Neural cell (in vitro differentiated cells): Measurements from ENCODE around the gene KIF2A. TPM values are rescaled to one million over a fixed set of nuclear protein-coding genes. Genes with fewer than 3 reads are reported as not detected.

Experiments used
- H2AFZ ChIP-seq: fragments of 200-600, 300-800 bp; sonication (generic), shearing (Covaris generic); 2 replicates; pipeline ENCODE4 v1.6.0; 2014; ENCODE audit warnings: low read depth, mild to moderate bottlenecking, antibody characterized with exemption, low read length, moderate library complexity
- H3F3A ChIP-seq: fragments of 200-600 bp; shearing (Covaris generic); 2 replicates; pipeline ENCODE4 v1.6.1; 2016; ENCODE audit warnings: mild to moderate bottlenecking, moderate library complexity, mixed read lengths, antibody characterized with exemption, low read length; ENCODE audit not compliant: insufficient read depth, poor library complexity, severe bottlenecking
- H3K27ac ChIP-seq: fragments of 200-600, 300-800 bp; sonication (generic), shearing (Covaris generic); 2 replicates; pipeline ENCODE4 v1.5.1; 2014; ENCODE audit warnings: mild to moderate bottlenecking, low read length, moderate library complexity
- H3K27me3 ChIP-seq: fragments of 300-800, 200-600 bp; sonication (generic), shearing (Covaris generic); 2 replicates; pipeline ENCODE4 v1.6.0; 2014; ENCODE audit warnings: mild to moderate bottlenecking, low read depth, low read length, moderate library complexity; ENCODE audit not compliant: insufficient read depth
- H3K36me3 ChIP-seq: fragments of 300-800, 200-600 bp; sonication (generic), shearing (Covaris generic); 2 replicates; pipeline ENCODE4 v1.5.1; 2014; ENCODE audit warnings: mild to moderate bottlenecking, antibody characterized with exemption, low read length, moderate library complexity; ENCODE audit not compliant: insufficient read depth
- H3K4me2 ChIP-seq: fragments of 300-800, 200-600 bp; sonication (generic), shearing (Covaris generic); 2 replicates; pipeline ENCODE4 v1.6.0; 2014; ENCODE audit warnings: mild to moderate bottlenecking, low read length
- H3K4me3 ChIP-seq: fragments of 300-800, 200-600 bp; sonication (generic), shearing (Covaris generic); 2 replicates; pipeline ENCODE4 v1.5.1; 2014; ENCODE audit warnings: mild to moderate bottlenecking, low read length, moderate library complexity
- H3K79me2 ChIP-seq: fragments of 200-600 bp; shearing (Covaris generic); replicated peaks from 2 replicates; pipeline ENCODE4 v1.6.0; 2014; ENCODE audit warnings: mild to moderate bottlenecking, low read length, moderate library complexity; ENCODE audit not compliant: insufficient read depth
- H3K9ac ChIP-seq: fragments of 300-800, 200-600 bp; sonication (generic), shearing (Covaris generic); 2 replicates; pipeline ENCODE4 v1.6.1; 2016; ENCODE audit warnings: mild to moderate bottlenecking, low read length, mixed read lengths
- H3K9me2 ChIP-seq: fragments of 200-600 bp; shearing (Covaris generic); 2 replicates; pipeline ENCODE4 v1.6.1; 2016; ENCODE audit warnings: mild to moderate bottlenecking, low read length, mixed read lengths; ENCODE audit not compliant: insufficient read depth
- H3K9me3 ChIP-seq: fragments of 200-600, 300-800 bp; sonication (generic), shearing (Covaris generic); 2 replicates; pipeline ENCODE4 v1.6.1; 2016; ENCODE audit warnings: mild to moderate bottlenecking, mixed run types, low read length, moderate library complexity, mixed read lengths
- H4K20me1 ChIP-seq: fragments of 200-600 bp; shearing (Covaris generic); 2 replicates; pipeline ENCODE4 v1.6.1; 2016; ENCODE audit warnings: mild to moderate bottlenecking, mixed run types; ENCODE audit not compliant: insufficient read depth
- EP300 ChIP-seq: fragments of 450-650 bp; conservative IDR thresholded peaks from 2 replicates; pipeline ENCODE4 v1.6.1; 2014; ENCODE audit warnings: antibody characterized with exemption, mild to moderate bottlenecking, moderate library complexity; ENCODE audit not compliant: poor library complexity, severe bottlenecking
- EZH2 ChIP-seq: fragments of 200-600, 300-800 bp; shearing (Covaris generic), sonication (generic); IDR thresholded peaks from 2 replicates; pipeline ENCODE4 v1.6.1; 2014; ENCODE audit warnings: antibody characterized with exemption, low read length, borderline replicate concordance, mild to moderate bottlenecking; ENCODE audit not compliant: insufficient read depth, poor library complexity, severe bottlenecking
- MXI1 ChIP-seq: fragments of 450-650 bp; conservative IDR thresholded peaks from 2 replicates; pipeline ENCODE4 v1.6.1; 2014; ENCODE audit warnings: antibody characterized with exemption, mild to moderate bottlenecking; ENCODE audit not compliant: poor library complexity, severe bottlenecking
- POLR2AphosphoS5 ChIP-seq: IDR thresholded peaks from 2 replicates; pipeline ENCODE4 v1.6.1; 2012
- RAD21 ChIP-seq: fragments of 450-650 bp; conservative IDR thresholded peaks from 2 replicates; pipeline ENCODE4 v1.6.1; 2014; ENCODE audit warnings: antibody characterized with exemption, mild to moderate bottlenecking, moderate library complexity
- SMC3 ChIP-seq: fragments of 450-650 bp; conservative IDR thresholded peaks from 2 replicates; pipeline ENCODE4 v1.6.1; 2014; ENCODE audit warnings: antibody characterized with exemption, mild to moderate bottlenecking, moderate library complexity; ENCODE audit not compliant: poor library complexity
- TAF1 ChIP-seq: IDR thresholded peaks from 2 replicates; pipeline ENCODE4 v1.6.1; 2012; ENCODE audit warnings: low read depth
- polyA plus RNA-seq: library from polyadenylated mRNA; depleted of rRNA; stranded (reverse); fragments of >200 nt; gene quantifications from 2 replicates; pipeline ENCODE4 v1.2.3, GENCODE V29; 2014
- TF ChIP-seq, protein P1 (sequence below): fragments of 450-650 bp; IDR thresholded peaks from 2 replicates; pipeline ENCODE4 v1.5.1; 2014; ENCODE audit warnings: antibody characterized with exemption, mild to moderate bottlenecking, moderate library complexity; ENCODE audit not compliant: poor library complexity, severe bottlenecking
- TF ChIP-seq, protein P2 (sequence below): IDR thresholded peaks from 2 replicates; pipeline ENCODE4 v1.6.1; 2012; ENCODE audit warnings: borderline replicate concordance

KIF2A gene
- polyA plus RNA-seq, 1 donor from 2014 or later = 68.4 TPM

DNA sequence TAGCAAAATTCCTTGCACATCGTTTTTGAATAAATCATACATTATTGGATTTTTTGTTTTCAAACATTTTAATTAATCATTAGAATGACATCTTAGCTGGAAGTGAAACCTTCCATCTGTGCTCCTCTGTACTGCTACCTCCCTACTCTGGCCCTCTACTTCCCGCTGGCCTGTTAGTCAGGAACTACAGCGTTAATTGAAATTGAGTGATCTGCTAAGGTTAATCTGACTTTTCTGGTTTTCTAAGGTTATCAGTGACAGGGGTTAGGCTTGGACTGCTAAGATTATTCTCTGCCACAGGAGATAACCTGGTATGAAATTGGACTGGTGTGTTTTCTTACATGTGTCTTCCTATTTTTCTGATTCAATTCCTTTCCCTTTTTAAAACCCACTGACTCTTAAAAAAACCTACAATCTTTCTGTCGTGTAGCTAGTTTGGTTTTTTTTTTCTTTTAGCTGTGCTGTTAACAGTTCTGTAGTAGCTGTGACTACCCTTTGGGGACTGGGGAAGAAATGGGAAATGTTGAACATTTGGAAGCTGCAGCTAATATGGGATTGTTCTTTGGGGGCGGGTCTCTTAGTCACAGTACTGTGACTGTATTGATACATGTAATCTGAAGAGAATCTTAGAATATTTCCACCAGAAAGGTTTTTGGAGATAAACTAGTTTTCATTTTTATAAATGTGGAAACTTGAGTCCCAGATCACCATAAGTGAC lies 4.6 kb downstream of the KIF2A start:
- no peaks in the 10 kb centered on the region for H3K9me2 ChIP-seq
- peaks cover 79% of the 10 kb centered on the region for H3K79me2 ChIP-seq
- H3K4me2 ChIP-seq = no peak overlapping the region
- H3K27ac ChIP-seq = no peak overlapping the region
- no peak overlapping the region for H3K4me3 ChIP-seq
- no peaks in the 10 kb centered on the region for H3K36me3 ChIP-seq
- H3K9ac ChIP-seq = no peak overlapping the region
- H2AFZ ChIP-seq = no peak overlapping the region
- H4K20me1 ChIP-seq = no peaks in the 10 kb centered on the region
- H3K27me3 ChIP-seq = no peaks in the 10 kb centered on the region
- H3F3A ChIP-seq = peaks cover 2% of the 10 kb centered on the region
- TF ChIP-seq, protein P1, sequence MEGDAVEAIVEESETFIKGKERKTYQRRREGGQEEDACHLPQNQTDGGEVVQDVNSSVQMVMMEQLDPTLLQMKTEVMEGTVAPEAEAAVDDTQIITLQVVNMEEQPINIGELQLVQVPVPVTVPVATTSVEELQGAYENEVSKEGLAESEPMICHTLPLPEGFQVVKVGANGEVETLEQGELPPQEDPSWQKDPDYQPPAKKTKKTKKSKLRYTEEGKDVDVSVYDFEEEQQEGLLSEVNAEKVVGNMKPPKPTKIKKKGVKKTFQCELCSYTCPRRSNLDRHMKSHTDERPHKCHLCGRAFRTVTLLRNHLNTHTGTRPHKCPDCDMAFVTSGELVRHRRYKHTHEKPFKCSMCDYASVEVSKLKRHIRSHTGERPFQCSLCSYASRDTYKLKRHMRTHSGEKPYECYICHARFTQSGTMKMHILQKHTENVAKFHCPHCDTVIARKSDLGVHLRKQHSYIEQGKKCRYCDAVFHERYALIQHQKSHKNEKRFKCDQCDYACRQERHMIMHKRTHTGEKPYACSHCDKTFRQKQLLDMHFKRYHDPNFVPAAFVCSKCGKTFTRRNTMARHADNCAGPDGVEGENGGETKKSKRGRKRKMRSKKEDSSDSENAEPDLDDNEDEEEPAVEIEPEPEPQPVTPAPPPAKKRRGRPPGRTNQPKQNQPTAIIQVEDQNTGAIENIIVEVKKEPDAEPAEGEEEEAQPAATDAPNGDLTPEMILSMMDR = no peak
- TF ChIP-seq EP300 (no peak), EZH2 (no peak), POLR2AphosphoS5 (no peak), RAD21 (no peak), SMC3 (no peak), MXI1 (no peak), TAF1 (no peak)
- TF ChIP-seq, protein P2, sequence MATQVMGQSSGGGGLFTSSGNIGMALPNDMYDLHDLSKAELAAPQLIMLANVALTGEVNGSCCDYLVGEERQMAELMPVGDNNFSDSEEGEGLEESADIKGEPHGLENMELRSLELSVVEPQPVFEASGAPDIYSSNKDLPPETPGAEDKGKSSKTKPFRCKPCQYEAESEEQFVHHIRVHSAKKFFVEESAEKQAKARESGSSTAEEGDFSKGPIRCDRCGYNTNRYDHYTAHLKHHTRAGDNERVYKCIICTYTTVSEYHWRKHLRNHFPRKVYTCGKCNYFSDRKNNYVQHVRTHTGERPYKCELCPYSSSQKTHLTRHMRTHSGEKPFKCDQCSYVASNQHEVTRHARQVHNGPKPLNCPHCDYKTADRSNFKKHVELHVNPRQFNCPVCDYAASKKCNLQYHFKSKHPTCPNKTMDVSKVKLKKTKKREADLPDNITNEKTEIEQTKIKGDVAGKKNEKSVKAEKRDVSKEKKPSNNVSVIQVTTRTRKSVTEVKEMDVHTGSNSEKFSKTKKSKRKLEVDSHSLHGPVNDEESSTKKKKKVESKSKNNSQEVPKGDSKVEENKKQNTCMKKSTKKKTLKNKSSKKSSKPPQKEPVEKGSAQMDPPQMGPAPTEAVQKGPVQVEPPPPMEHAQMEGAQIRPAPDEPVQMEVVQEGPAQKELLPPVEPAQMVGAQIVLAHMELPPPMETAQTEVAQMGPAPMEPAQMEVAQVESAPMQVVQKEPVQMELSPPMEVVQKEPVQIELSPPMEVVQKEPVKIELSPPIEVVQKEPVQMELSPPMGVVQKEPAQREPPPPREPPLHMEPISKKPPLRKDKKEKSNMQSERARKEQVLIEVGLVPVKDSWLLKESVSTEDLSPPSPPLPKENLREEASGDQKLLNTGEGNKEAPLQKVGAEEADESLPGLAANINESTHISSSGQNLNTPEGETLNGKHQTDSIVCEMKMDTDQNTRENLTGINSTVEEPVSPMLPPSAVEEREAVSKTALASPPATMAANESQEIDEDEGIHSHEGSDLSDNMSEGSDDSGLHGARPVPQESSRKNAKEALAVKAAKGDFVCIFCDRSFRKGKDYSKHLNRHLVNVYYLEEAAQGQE = no peak
- H3K9me3 ChIP-seq = no peaks in the 10 kb centered on the region

DNA sequence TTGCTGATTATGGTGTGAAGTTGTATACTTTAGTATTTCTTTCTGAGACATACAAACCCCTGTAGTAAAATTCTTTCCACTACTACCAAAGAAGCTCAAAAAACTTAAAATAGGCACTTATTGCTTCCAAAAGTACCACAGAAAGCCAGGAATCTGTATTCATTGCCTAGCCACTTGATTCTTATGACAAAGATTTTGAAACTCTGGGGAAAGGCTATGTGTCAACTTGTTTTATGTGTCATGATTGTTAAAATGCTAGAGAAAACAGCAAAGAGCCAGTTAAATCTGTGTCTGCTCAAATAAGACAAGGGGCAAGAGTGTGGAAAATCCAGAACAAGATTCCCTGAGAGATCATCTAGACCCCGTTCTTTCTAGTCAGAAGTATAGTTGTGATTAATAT lies 6.0 kb downstream of the KIF2A start:
- H3K9me2 ChIP-seq = no peaks in the 10 kb centered on the region
- H3K79me2 ChIP-seq = peaks cover 77% of the 10 kb centered on the region
- TF ChIP-seq, protein P2 = no peak
- no peak for TF ChIP-seq RAD21
- TF ChIP-seq SMC3 = no peak
- no peak for TF ChIP-seq POLR2AphosphoS5
- no peak for TF ChIP-seq EP300
- TF ChIP-seq EZH2 = no peak
- TF ChIP-seq MXI1 = no peak
- no peak for TF ChIP-seq TAF1
- H3K36me3 ChIP-seq = no peaks in the 10 kb centered on the region
- H2AFZ ChIP-seq = no peak overlapping the region
- no peak overlapping the region for H3K4me2 ChIP-seq
- H3K9me3 ChIP-seq = no peaks in the 10 kb centered on the region
- H4K20me1 ChIP-seq = no peaks in the 10 kb centered on the region
- H3K27me3 ChIP-seq = no peaks in the 10 kb centered on the region
- H3F3A ChIP-seq = no peaks in the 10 kb centered on the region
- H3K4me3 ChIP-seq = no peak overlapping the region
- no peak overlapping the region for H3K27ac ChIP-seq
- H3K9ac ChIP-seq = no peak overlapping the region
